HG02623 (cell line): ENCODE data around the gene EXOC4.

Experiments
- ATAC-seq: cut with Tn5 transposase; IDR thresholded peaks from one replicate; pipeline ENCODE4 v1.9.1; 2021; ENCODE audit warnings: moderate library complexity; ENCODE audit not compliant: unreplicated experiment

EXOC4 gene

DNA sequence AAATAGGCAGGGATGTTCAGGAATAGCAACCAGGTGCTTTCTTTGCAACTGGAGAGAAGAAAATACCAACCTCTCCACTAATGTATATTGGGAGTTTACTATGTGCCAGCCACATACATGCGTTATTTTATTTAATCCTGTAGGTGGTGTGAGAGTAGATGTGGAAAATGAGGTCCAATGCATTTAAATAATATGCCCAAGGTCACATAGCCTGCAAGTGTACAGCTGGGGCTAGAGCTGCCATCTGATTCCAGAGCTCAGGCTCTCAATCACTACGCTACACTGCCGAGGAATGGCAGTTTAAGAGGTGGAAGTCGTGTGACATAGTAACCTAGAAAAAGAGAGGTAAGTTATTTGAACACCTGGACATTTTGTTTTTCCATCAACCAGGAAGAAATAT lies 277.0 kb downstream of the EXOC4 start:
- ATAC-seq: no peak

DNA sequence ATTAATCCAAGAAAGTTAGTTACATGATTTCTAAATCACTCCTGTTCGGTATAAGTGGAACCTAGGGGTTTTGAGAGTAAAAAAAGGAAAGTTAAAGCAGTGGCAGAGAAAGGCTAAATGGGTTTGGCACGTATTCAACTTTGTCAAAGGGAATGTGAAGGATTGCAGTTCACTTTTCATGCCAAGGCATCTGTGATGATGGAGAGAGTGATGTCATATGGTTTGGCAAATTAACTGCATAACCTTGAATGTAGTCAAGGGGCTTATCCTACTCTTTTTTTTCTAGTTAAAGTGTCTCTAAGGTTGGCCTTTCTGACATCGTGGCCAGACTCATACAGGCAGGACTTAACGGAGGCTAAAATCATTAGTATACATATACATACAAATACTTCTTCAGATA lies 277.8 kb downstream of the EXOC4 start:
- ATAC-seq: no peak

DNA sequence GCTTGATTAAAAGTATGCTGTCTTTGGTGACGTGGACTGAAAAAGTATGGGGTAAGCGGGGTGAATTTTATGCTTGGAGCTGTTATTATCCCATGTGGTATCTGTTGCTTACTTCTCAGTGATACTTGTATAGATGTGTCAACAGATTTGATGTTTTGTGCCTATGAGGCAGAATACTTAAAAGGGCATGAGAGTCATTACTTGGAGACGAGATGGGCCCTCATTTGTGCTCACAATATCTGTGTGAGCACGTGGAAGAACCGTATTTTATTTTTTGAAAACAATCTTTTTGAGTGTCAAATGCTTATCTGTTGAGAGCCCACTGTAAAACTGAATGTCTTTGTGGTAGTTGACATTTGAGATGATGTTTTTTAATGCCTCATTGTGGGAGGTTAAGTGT lies 281.9 kb downstream of the EXOC4 start:
- ATAC-seq: no peak

DNA sequence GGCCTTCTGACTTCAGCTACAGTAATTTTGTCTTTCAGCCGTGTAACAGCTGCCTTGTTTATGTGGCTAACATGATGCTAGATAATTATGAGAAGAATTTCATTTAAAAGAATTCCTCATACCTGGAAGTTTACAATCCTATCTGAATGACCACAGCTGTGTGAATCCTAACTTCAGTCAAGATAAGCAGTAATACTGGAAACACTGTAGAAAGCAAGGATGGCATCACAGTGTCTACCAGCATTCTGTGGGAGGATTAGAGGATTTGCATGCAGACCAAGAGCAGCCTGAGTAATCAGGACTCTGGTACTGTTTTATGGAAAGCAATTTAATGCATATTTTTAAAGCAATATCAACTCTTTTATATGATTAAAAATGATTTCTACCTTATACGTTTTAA lies 282.4 kb downstream of the EXOC4 start:
- ATAC-seq: no peak

DNA sequence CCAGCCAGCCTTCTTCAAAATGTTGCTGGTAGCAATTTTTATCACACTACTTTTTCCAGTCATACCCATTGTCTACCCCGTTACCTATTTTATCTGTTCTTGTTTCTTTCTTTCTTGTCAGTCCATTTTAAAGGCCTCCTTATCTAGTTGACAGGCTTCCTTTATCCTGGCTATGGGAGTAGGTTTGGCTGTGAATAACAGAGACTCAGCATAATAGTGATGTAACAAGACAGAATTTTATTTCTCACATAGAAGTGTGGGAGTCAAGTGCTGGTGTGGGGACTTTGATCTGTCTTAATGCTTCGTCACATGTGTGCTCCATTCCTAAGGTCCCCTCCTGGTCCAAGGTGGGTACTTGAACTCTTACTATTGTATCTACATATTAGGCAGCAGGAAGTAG lies 283.6 kb downstream of the EXOC4 start:
- ATAC-seq: no peak

DNA sequence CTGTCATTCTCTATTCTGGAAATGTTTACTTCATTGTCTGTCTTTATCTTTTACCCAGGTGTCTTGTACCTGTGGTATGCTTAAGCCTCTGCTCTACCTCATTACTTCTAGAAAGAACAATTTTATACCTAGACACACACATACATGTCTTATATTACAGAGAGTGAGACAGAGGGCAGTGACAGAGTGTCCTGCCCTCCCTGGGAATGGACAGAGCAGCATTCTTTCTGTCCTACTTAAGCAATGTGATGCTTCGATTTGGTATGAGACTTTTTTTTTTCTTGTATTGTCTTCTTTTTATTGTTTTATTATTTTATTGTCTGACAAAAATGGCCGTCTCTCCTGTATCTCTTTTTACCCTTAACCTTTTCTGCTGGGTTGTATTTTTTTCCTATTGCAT lies 286.1 kb downstream of the EXOC4 start:
- no peak for ATAC-seq

DNA sequence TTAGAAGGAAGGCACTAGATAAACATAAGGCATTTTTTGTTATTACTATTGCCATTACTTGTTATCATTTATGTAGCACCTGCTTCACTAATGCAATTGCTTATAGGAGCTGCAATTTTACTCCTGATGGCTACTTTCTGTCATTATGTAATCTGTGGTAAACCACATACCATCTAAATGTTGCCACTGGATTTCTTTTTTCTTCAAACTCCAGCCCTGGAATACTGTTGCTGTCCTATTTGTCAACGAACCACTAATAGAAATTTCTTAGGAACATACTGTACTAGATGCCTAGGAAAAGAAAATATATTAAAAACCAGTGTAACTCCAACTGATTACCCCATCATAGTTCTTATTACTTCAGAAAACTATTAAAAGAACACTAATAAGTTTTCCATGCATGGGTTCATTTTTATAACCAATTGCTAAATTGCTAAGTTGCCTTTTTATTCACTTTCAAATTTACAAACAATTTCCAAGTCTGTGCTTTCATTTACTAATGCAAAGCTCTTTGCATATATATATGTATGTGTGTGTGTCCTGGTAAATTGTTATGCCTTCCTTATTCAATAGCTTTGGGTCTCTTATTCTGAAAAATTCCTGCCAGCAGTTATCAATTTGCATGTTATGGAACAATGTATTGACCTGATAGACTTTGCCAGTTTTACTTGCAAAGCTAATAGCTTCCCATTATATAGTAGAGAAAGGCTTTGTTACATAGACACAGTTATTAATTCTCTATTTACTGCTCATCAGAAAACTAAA lies 287.4 kb downstream of the EXOC4 start:
- no peak for ATAC-seq

DNA sequence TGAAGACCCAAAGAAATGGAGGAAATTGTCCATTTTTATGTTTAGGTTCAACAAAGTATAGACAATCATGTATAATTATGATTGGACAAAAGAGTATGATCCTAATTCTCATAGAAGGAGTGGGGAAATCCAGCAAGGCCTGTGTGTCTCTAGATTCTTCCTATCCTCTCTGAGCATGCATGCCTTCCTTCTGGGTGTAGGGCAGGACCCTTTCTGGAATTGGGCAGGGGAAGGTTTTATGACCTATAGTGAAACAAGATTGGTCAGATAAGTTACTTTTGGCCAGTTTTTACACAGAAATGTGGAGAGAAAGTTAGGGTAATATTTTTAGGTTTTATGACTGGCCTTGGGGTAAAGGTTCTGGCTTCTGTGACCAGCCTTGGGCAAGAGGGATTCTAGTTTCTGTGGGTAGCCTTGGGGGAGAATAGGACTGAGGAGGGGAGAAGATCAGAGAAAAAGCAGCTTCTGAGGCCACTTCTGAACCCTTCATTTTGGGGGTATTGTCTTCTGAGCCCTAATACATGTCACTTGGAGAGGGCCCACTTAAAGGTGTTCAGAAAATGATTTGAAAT lies 289.4 kb downstream of the EXOC4 start:
- no peak for ATAC-seq

DNA sequence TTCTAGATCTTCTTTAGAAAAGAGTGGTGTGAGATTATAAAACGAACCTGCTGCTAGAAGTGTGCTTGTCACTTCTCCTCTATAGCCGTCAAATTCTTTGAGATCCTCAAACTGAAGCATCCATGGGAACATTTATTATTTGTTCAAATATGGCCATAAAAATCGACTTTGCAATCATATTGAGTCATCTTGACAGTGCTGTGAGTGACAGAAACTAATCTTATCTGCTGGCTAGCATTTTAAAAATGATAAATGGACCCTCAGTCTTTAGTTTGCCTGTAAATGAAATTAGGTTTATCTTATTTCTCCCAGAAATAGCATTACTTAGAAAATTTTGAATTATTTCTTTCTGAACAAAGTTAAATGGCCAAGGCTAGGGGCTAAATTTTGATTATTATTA lies 290.8 kb downstream of the EXOC4 start:
- ATAC-seq: no peak

DNA sequence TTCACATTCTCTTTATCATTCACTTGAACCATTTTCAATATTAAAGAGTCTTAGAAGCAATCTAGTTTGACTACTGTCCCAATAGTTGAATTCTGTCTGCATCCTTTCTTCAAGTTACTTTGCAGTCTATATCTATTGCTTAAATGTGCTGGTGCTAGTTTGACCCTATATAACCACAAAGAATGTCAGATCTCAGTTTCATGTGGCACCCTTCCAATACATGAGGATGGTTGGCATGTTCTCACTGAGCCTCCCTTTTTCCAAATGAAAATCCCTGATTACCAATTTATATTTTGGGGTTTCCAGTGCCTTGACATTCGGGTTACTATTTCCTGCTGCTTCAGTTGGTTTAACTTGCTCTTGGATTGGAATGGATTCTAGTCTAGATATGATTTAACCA lies 292.7 kb downstream of the EXOC4 start:
- ATAC-seq: no peak

DNA sequence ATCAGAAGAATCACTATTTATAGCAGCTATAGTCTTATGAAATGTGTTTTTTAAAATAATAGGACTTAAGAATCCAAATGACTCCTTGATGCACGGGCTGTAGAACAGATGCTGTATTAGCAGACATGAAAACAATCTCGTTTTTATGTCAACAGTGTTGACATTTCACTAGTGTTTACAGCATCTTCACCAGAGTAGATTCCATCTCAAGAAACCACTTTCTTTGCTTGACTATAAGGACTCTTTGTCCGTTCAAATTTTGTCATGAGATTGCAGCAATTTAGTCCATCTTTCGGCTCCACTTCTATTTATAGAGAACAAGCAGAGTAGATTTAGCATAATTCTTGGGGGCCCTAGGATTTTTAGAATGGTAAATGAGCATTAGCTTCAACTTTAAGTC lies 295.1 kb downstream of the EXOC4 start:
- no peak for ATAC-seq

DNA sequence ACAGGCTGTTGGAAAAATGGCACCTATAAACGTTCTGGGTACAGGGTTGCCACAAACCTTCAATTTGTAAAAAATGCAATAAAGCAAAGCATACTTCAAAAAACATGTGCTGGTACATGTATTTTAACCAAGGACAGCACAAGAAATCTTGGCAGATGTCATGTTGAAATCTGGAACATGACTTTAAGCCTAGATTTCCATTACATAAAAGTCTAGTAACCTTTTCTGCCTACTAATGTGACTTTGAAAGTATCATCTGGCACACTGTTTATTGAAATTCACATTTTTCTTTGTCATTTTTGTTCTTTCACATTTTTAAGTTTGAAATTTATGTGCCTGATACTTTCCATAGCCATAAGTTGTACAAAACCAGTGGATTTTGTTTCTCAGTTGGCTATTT lies 296.8 kb downstream of the EXOC4 start:
- ATAC-seq: no peak

DNA sequence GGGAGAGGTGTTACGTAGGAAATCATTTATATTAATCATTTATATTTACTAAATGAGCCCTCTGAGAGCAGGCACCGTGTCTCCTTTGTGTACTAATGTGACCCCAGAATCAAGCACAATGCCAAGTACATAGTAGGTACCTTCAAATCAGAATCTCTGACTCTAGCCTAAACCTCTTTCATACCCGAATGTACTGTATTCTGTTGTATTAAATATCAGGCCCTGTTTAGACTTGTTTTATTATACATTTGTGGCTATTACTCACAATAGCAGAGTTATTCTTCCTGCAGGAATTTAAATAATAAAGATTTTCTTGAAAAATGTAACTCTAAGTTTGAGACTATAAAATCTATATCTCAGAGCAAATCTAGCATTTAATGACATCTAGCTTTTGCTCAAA lies 297.3 kb downstream of the EXOC4 start:
- ATAC-seq: no peak

DNA sequence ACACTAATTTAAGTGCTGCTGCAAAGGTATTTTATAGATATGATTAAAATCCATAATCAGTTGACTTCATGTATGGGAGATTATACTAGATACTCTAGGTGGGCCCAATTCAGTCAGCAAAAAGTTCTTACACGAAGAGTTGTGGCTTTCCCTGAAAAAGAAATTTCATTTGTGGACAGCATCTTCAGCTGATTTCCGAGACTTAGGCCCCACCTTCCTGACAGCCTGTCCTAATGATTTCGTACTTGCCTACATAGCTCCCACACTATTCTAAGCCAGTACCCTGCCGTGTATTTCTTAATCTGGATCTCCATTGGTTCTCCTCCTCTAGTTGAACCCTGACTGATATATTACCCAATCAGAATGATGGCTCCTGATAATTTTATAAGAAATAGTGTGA lies 297.9 kb downstream of the EXOC4 start:
- no peak for ATAC-seq

DNA sequence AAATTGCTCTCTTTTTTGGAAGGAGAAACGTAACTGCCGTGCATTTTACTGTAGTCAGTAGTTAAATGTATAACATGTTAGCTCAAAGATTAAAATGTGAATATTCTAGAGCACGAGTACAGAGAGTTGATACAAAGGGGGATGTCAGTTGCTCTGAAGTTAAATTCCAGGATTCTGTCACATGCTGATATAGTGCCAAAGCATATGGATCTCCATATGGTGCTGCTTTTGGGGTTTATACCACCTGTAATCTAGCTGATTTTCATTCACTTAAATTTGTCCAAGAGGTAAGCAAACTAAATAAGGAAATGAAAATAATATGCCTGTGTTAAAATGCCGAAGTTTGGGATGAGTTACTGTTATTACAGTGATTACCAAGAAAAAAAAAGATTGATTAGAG lies 298.6 kb downstream of the EXOC4 start:
- no peak for ATAC-seq

DNA sequence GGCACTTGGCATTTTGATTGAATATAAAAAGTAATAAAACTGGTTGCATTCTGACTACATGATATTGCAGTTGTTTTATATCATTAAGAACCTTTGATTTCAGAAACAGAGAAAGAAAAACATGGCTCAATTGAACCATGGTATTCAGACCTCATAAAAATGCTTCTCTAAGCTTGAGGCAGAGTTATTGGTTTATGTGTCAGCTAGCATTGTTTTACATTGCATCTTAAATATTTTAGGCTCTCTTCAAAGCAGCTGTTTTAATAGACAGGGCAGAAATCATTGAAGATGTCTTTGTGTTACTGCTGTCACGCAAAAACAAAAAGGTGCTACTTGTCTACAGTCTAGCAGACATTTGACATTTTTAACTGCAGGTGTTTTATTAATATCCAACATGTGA lies 299.2 kb downstream of the EXOC4 start:
- ATAC-seq: no peak

DNA sequence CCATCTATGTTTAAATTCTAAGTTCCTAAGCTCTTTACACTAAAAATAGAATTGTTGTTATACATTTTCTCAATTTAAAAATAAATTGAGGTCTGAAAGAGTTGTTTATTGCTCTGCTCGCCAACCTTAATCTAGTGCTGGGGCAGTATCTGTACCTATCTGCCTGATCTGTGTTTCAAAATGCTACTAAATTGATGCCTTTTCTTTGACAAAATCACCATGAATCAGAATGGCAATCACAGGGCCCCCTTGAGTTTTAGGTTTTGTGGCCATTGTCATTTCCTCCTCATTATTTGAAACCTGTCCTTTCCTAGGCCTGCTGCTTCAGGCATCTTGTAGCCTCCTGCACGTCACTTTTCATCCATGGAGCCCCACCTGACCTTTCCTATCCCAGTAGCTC lies 301.5 kb downstream of the EXOC4 start:
- no peak for ATAC-seq

DNA sequence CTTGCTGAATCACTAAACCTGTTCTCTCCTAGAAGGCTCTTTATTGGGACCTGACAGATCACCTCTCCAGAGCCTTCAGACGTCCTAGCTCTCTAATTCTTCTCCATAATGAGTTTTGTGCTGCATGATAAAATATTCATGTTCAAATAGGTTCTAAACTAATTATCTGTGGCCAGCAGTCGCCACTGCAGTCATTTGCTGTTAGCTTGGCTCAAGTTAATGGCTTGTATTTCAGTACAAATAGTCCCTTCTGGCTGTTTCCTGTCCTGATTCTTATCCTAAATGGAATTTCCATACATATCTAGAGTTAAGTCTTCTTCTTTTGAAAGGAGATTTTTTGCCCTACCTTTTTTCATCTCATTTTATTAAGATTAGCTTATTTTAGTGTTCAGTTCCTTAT lies 303.2 kb downstream of the EXOC4 start:
- no peak for ATAC-seq

DNA sequence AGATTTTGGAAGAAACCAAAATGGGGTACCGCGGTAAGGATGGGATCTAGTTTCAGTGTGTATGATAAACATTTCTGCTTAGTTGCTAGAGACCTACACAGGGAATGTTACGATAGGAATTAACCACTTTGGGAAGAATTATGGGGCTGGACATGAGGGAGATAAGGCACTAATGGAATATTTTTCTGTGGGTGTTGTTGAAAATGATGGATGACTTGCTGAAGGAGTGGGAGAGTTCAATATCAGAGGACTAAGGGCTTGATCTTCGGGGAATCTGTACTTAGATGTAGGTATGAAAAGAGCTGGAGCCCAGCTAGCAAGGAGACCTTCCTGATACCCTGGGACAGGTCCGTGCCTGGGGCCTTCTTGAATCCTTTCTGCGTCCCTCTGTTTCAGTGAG lies 303.7 kb downstream of the EXOC4 start:
- ATAC-seq: no peak

DNA sequence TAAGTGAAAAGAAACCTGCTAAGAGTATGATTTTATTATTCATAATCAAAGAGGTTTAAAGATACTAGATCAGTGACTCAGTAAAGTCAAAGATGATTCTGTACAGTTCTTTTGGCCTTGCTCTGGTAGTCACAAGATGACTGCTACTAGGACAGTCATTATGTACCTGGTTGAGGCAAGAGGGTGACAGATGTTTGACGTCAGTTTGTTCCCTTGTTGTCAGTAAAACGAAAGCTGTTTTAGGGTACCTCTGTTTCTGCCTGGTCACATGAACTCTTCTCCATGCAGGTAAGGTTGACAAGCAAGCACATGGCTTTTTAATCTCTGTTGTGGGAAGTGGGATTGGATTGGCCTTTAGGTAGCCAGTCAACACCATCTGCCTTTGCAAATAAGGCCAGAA lies 308.0 kb downstream of the EXOC4 start:
- ATAC-seq: no peak

DNA sequence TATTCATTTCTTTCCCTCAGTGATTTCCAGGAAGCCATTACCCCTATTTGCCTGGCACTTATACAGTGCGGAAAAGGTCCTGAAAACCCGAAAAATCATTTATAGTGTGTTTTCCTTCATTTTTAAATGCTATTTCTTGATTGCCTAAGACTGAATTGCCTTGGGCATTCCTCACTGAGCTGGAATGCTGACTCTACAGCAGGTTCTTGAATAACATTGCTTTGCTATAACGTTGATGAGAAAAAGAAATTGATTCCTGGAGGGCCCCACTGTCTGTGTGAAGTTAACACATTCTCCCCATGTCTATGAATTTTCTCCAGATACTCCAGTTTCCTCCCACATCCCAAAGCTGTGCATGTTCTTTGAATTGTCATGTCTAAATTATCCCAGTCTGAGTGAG lies 308.5 kb downstream of the EXOC4 start:
- ATAC-seq: no peak

DNA sequence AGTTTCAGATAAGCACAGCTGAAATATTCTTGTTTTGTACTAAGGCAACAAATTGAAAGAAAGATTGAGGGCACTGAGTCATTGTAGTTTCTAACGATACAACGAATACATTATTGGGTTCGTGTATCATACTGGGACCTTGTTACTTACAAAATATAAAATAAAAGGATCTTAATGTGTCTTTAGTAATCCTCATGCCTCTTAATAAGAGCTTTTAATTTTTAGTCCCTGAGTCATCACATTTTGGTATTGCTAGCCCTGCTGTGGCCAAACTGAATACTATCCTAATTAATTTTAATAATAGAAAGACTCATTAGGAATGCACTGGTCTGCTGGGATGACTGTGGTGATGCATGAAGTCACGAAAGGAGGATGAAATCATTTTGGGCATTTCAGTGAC lies 309.7 kb downstream of the EXOC4 start:
- no peak for ATAC-seq

DNA sequence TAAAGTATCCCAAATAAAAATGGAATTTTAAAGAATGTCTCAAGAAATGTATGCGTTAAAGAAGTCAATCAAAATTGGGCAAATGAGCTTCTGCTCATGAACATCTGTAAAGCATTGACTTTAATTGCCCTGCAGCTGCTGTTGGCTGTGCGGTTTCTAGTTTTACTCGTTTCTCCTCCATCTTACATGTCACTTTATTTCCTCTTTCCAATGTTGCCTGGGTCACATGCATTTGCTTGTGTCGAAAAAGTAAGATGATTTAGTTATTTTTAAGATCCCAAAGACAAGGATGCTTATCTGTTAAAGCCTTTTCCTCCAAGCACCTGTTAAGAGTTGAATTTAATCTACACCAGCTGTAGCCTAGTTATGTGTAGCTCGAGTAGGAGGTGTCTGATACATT lies 310.4 kb downstream of the EXOC4 start:
- no peak for ATAC-seq
